ENCODE data around the gene HOMEZ.

DNA sequence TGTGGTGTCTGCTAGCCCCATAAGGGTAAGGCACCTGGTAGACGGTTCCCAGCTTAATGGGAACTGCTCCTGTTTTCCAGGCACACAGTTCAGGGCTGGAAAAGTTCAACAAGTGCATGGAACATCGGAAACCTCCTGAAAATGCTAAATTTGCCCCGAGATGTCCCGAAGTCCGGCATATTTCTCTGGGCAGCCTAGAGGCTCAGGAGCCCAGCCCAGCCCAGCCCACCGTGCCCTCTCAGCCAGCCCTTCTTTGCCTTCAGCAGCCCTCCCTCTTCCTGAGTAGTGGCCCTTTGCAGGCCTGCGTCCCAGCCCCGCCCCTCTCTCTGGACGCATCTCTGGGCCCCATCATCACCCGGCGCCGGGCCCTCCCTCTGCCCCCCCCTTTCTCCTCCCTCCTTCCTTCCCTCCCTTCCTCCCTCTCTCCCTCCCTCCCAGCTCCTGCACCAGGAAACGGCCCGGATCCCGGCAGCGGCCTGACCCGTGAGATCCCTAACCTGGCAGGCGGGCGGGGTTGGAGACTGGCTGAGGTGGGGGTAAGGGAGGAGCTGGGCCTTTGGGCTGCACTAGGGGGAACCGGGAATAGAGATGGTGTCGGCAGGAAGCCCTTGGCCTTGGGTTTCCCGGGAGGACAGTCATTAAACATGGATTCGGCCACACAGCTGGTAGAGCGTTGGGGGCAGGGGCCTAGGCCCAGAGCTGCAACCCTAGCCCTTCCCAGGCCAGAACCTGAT lies 20.6 kb upstream of the HOMEZ start, which contains the start of gene BCL2L2:
- TF ChIP-seq CTCF (IDR thresholded peaks at IDR 0.05), result no peak
- peak; percentile 67 for TF ChIP-seq POLR2AphosphoS5 (IDR thresholded peaks at IDR 0.05; ENCODE audit: low read depth, low read length)
- no peak for TF ChIP-seq REST (IDR thresholded peaks at IDR 0.05; ENCODE audit: insufficient read depth in 1 of 2, low read depth in 2 of 2, low read length in 1 of 2)
- TF ChIP-seq SIN3A (IDR thresholded peaks at IDR 0.05; ENCODE audit: borderline replicate concordance, insufficient read depth, low read depth, low read length), result 0 out of 2 replicates have a peak, but pooled peaks have one; percentile 53
